NCI-H128 (cell line): ENCODE measurements around the gene AMIGO3.
"Not testable (repeated sequence)": the region's sequence is repeated elsewhere in the genome, so short reads cannot be mapped to it uniquely, and the experiment has no call there.

Source experiments
- DNase-seq: peaks from one replicate; lab custom pipeline; 2025; ENCODE audit not compliant: unreplicated experiment; lab: John Stamatoyannopoulos, UW

AMIGO3 gene

DNA sequence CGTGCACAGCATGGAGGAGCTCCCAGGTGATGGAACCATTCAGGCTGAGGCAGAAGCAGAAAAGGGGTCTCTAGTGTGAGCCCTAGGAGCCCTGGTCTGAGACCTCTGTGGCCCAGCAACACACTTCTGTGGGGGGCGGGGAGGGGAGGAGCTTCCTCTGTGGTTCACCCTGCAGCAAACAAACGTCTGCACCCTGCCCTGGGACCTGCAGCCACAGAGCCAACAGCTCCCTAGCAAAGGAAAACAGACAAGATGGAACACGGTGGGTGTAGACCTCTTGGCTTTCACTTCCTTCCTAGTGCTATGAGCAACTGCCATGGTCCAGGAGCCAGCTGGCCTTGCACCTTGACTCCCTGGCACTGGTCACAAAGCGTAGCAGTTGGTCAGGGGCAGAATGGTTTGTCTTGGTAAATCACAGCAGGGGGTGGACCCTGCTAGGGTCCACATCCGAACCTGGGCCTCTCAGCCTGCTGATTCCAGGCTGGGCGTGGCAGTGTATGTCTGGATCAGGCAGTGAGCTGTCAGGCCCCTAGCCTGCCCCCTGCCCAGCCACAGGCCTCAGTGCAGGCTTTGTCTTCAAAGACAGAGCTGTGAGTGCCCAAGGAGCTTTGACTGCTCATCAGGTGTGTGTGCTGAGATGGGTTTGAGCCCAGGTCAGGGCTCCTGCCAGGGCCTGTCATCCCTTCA, 6.7 kb downstream of the AMIGO3 start:
- no peak for DNase-seq

- DNase-seq = no peak
Observed at GRCh38 chr3:49712166-49712565, 7.3 kb downstream of the AMIGO3 start.

DNA sequence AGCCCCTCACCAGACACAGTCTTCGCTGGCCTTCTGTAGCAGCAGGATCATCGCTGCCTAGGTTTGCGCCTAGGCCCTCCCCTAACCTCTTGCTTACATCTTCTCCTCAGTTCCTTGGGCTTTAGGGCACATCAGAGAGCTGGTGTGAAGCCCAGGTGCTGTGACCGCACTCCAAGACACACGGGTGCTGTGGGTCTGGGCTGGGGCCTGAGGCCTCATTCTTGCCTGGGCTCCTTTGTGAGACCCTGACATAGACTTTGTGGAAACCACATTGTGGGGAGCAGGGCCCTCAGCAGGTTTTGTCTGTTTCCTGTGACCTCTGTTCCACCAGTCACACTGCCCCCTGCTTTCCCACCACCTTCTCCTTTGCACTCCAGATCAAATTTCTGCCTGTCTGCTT, 8.0 kb downstream of the AMIGO3 start:
- no peak for DNase-seq

- no peak for DNase-seq
Observed at GRCh38 chr3:49709852-49710251, 9.6 kb downstream of the AMIGO3 start.

- DNase-seq = no peak
Observed at GRCh38 chr3:49707113-49707480, 12.4 kb downstream of the AMIGO3 start.

DNA sequence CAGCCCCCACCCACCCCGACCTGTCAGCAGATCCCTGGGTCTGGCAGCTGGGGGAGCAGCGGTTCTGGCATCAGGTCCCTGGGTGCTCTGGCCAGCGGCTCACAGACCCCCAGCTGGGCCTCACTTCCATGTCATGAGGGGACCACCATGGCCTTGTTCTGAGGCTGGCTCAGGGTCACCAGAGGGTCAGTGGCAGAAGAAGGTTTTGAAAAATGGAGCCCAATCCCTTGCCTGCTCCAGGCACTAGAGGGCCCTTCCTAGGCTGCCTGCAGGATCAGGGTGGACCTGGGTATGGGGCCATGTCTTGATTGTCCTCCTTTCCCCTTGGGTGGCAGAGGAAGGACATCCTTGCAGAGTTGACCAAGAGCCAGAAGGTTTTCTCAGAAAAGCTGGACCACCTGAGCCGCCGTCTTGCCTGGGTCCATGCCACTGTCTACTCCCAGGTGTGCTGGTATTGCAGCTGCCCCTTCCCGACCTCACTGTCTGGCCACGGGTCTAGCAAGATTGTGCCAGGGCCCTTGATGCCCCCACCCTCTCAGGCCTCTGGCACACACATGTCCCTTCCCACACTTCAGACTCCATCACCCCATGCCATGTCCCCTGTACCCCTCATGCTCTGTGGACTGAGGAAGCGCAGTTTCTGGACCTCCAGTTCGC, 12.9 kb downstream of the AMIGO3 start:
- DNase-seq = no peak

DNA sequence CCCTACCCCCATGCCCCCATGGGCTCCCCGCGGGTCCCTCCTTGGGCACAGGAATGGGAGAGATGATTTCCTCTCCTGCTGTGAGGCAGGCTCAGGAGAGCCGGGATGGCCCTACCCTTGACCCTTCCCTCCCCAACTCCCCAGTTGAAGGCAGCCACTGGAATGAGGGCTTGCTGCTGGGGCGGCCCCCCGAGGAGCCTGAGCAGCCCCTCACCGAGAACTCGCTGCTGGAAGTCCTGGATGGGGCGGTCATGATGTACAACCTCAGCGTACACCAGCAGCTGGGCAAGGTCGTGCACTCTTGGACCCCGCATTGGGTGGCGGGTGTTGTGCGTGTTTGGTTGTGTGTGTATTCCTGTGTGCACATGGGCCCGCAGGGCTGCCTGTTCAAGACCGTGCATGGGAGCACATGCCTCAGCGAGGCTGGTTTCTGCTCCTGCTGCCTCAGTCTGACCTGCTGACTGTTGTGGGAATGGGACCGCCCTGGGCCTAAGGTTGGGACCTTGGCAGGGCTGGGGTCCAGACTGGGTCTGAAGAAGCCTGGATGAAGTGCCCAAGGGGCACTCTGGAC, 14.0 kb downstream of the AMIGO3 start:
- no peak for DNase-seq

- no peak for DNase-seq
Observed at GRCh38 chr3:49704629-49705028, 14.9 kb downstream of the AMIGO3 start.

- DNase-seq = no peak
Observed at GRCh38 chr3:49703956-49704355, 15.5 kb downstream of the AMIGO3 start.

DNA sequence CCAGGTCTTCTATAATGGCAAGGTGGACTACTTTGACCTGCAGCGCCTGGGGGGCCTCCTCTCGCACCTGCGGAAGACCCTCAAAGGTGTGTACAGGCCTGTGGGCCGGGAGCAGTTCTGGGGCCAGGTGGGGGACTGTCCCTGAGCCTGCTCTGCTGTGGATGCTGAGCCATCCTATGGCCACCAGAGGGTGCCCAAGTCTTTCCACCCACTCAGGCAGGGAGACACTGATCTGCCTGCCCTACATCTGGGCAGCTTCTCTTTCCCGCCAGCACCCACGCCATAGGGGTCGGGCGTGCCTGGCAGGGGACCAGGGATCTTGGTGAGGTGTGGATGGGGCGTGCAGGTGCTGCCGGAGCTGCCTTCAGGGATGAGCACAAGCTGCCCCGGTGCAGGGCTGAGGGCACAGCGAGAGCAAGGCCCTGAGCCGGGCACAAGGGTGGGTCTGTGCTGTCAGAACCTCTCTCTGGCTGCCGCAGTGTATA, 16.0 kb downstream of the AMIGO3 start:
- DNase-seq = peak; percentile 30

- DNase-seq = no peak
Observed at GRCh38 chr3:49702672-49703071, 16.8 kb downstream of the AMIGO3 start.

DNA sequence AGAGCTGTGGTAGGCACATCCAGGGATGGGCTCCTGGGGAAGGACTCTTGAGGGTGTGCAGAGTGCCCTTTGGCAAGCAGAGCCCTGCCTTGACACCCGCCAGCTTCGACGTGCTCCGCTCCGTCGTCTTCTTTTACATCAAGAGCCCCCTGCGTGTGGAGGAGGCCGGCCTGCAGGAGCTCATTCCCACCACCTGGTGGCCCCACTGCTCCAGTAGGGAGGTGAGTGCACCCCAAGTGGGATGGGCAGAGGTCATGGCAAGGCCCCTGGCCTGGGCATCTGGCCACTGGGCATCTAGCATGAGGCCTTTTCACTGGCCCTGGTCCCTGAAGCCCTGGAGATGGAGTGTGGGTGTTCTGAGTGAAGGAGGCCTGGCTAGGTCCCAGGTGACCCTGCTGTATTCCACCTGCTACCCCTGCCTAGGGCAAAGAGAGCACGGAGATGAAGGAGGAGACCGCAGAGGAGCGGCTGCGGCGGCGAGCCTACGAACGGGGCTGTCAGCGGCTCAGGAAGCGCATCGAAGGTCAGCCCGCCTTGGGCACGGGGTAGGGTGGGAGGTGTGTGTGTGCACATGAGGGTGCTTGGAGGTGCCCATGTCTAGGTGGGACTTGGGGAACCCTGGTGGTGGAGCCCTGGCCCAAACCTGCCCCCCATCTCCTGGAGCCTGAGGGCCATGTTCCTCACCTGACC, 18.0 kb downstream of the AMIGO3 start:
- no peak for DNase-seq

- no peak for DNase-seq
Observed at GRCh38 chr3:49700453-49701128, 18.9 kb downstream of the AMIGO3 start.

DNA sequence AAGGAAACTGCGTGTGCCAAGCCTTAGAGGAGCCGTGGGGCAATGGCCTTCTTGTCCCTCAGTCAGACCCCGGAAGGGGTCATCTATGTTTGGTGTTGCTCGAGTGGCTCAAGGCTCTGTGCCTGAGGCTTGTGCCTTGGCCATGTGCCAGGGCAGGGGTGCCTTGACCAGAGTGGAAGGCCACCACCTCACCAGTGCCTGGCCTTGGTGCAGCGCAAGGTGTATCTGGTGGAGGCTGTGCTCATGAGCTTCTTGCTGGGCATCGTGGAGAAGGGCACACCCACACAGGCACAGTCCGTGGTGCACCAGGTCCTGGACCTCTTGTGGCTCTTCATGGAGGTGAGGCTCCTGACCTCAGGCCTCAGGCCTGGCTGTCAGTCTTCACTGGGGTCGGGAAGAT, 19.5 kb downstream of the AMIGO3 start:
- DNase-seq = no peak

GRCh38 chr3:49699281-49699979, 20.1 kb downstream of the AMIGO3 start:
- DNase-seq = no peak

- not testable (repeated sequence) for DNase-seq
Observed at GRCh38 chr3:49695350-49696015, 24.0 kb downstream of the AMIGO3 start.

DNA sequence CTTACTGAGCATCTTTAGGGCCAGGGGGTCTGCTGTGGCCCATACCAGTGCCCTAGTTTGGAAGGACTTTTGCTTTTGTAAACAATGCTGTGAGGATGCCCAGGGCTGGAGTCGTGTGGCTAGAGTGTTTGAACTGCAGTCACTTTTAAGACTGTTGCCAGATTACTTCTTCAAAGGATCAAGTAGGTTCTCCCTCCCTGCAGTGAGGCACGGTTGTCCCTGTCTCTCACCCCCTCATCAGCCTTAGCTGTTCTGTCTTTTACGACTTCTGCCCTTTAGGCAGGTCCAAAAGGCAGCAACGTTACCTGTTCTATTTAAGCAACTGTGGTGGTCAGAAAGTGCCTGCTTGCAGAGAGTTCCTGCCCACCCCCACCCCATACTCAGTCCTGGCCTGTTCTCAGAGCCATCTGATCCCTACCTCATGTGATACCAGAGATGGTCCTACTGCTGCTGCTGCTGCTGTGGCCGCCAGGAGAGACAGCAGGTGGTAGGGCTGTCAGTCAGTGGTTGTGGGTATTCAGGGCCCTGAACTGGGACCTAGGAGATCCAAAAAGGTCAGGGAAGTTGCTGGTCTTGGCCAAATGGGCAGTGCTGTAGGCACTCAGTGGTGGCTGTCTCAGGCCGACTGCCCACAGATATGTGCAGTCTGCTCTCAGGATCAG, 24.9 kb downstream of the AMIGO3 start:
- DNase-seq = not testable (repeated sequence)

- not testable (repeated sequence) for DNase-seq
Observed at GRCh38 chr3:49691481-49691880, 28.0 kb downstream of the AMIGO3 start.

DNA sequence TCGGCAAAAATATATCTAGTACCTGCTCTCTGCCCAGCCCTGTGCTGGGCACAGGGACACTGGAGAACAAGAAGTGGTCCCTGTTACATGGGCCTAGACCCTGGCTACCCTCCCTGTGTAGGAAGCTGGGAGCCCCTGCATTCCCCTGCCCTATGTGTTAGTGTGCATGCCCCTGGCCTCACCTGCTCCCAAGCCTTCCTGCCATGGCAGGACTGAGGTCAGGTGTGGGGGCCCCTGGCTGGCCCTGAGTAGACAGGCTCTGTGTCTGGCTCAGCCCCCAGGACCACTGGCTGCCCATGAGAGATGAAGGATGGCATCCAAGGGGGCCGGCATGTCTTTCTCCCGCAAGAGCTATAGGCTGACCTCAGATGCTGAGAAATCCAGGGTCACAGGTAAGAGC, 28.6 kb downstream of the AMIGO3 start:
- DNase-seq = not testable (repeated sequence)
